ENCODE measurements around the gene EHF.
A peak's percentile ranks its signal among the peaks of the same experiment; 100 is the strongest.

The EHF gene

GRCh38 chr11:34614344-34615104 is 6.4 kb upstream of the EHF start:
- Histone ChIP-seq H3K9me3 (ENCODE audit: control insufficient read depth, low read length) (no peaks in the 10 kb centered on the region), H3K27me3 (replicated peaks; ENCODE audit: control insufficient read depth, insufficient read depth, low read length) (peaks cover 30% of the 10 kb centered on the region), H3K9ac (ENCODE audit: low read length) (no peak overlapping the region), H3K4me1 (ENCODE audit: control insufficient read depth, insufficient read depth, low read length) (peaks cover 23% of the 10 kb centered on the region), H3K4me3 (ENCODE audit: low read length) (peak overlapping the region; percentile 56), H3K36me3 (ENCODE audit: control insufficient read depth, insufficient read depth, low read length, severe bottlenecking) (no peaks in the 10 kb centered on the region)
- peak; percentile 70 for DNase-seq (ENCODE audit: low read depth)

GRCh38 chr11:34616086-34616485 is 4.8 kb upstream of the EHF start:
- H3K9ac ChIP-seq (ENCODE audit: low read length) = no peak overlapping the region
- no peak overlapping the region for H3K4me3 ChIP-seq (ENCODE audit: low read length)
- H3K4me1 ChIP-seq (ENCODE audit: control insufficient read depth, insufficient read depth, low read length) = peaks cover 23% of the 10 kb centered on the region
- no peaks in the 10 kb centered on the region for H3K36me3 ChIP-seq (ENCODE audit: control insufficient read depth, insufficient read depth, low read length, severe bottlenecking)
- no peaks in the 10 kb centered on the region for H3K9me3 ChIP-seq (ENCODE audit: control insufficient read depth, low read length)
- DNase-seq (ENCODE audit: low read depth) = no peak
- H3K27me3 ChIP-seq (replicated peaks; ENCODE audit: control insufficient read depth, insufficient read depth, low read length) = peaks cover 30% of the 10 kb centered on the region

GRCh38 chr11:34616830-34617504 is 3.9 kb upstream of the EHF start:
- no peaks in the 10 kb centered on the region for H3K9me3 ChIP-seq (ENCODE audit: control insufficient read depth, low read length)
- DNase-seq (ENCODE audit: low read depth) = no peak

GRCh38 chr11:34618406-34618805 is 2.5 kb upstream of the EHF start:
- Histone ChIP-seq H3K4me3 (ENCODE audit: low read length) (no peak overlapping the region), H3K9ac (ENCODE audit: low read length) (no peak overlapping the region), H3K4me1 (ENCODE audit: control insufficient read depth, insufficient read depth, low read length) (peaks cover 16% of the 10 kb centered on the region), H3K36me3 (ENCODE audit: control insufficient read depth, insufficient read depth, low read length, severe bottlenecking) (no peaks in the 10 kb centered on the region), H3K9me3 (ENCODE audit: control insufficient read depth, low read length) (no peaks in the 10 kb centered on the region), H3K27me3 (replicated peaks; ENCODE audit: control insufficient read depth, insufficient read depth, low read length) (peaks cover 28% of the 10 kb centered on the region)
- no peak for DNase-seq (ENCODE audit: low read depth)

More at GRCh38 chr11:34616830-34617504, 3.9 kb upstream of the EHF start:
- no peaks in the 10 kb centered on the region for H3K36me3 ChIP-seq (ENCODE audit: control insufficient read depth, insufficient read depth, low read length, severe bottlenecking)
- H3K4me1 ChIP-seq (ENCODE audit: control insufficient read depth, insufficient read depth, low read length) = peaks cover 23% of the 10 kb centered on the region
- H3K27me3 ChIP-seq (replicated peaks; ENCODE audit: control insufficient read depth, insufficient read depth, low read length) = peaks cover 30% of the 10 kb centered on the region
- H3K9ac ChIP-seq (ENCODE audit: low read length) = no peak overlapping the region
- H3K4me3 ChIP-seq (ENCODE audit: low read length) = no peak overlapping the region

- no peak overlapping the region for H3K9ac ChIP-seq (ENCODE audit: low read length)
- H3K27me3 ChIP-seq (replicated peaks; ENCODE audit: control insufficient read depth, insufficient read depth, low read length) = peaks cover 28% of the 10 kb centered on the region
- peaks cover 9% of the 10 kb centered on the region for H3K4me1 ChIP-seq (ENCODE audit: control insufficient read depth, insufficient read depth, low read length)
- no peaks in the 10 kb centered on the region for H3K9me3 ChIP-seq (ENCODE audit: control insufficient read depth, low read length)
- H3K36me3 ChIP-seq (ENCODE audit: control insufficient read depth, insufficient read depth, low read length, severe bottlenecking) = no peaks in the 10 kb centered on the region
- no peak overlapping the region for H3K4me3 ChIP-seq (ENCODE audit: low read length)
- no peak for DNase-seq (ENCODE audit: low read depth)
Observed at GRCh38 chr11:34619062-34619516, 1.8 kb upstream of the EHF start.

GRCh38 chr11:34620202-34620601 is 691 bp upstream of the EHF start:
- Histone ChIP-seq H3K9ac (ENCODE audit: low read length) (no peak overlapping the region), H3K27me3 (replicated peaks; ENCODE audit: control insufficient read depth, insufficient read depth, low read length) (peaks cover 28% of the 10 kb centered on the region), H3K9me3 (ENCODE audit: control insufficient read depth, low read length) (no peaks in the 10 kb centered on the region), H3K4me3 (ENCODE audit: low read length) (no peak overlapping the region), H3K36me3 (ENCODE audit: control insufficient read depth, insufficient read depth, low read length, severe bottlenecking) (no peaks in the 10 kb centered on the region), H3K4me1 (ENCODE audit: control insufficient read depth, insufficient read depth, low read length) (no peaks in the 10 kb centered on the region)
- DNase-seq (ENCODE audit: low read depth) = no peak

- no peak for DNase-seq (ENCODE audit: low read depth)
- no peaks in the 10 kb centered on the region for H3K36me3 ChIP-seq (ENCODE audit: control insufficient read depth, insufficient read depth, low read length, severe bottlenecking)
- H3K9ac ChIP-seq (ENCODE audit: low read length) = no peak overlapping the region
- no peaks in the 10 kb centered on the region for H3K9me3 ChIP-seq (ENCODE audit: control insufficient read depth, low read length)
- H3K27me3 ChIP-seq (replicated peaks; ENCODE audit: control insufficient read depth, insufficient read depth, low read length) = peaks cover 19% of the 10 kb centered on the region
- H3K4me1 ChIP-seq (ENCODE audit: control insufficient read depth, insufficient read depth, low read length) = no peaks in the 10 kb centered on the region
- H3K4me3 ChIP-seq (ENCODE audit: low read length) = no peak overlapping the region
Observed at GRCh38 chr11:34621876-34622275, 983 bp downstream of the EHF start.

GRCh38 chr11:34623463-34623862 is 2.6 kb downstream of the EHF start:
- no peaks in the 10 kb centered on the region for H3K4me1 ChIP-seq (ENCODE audit: control insufficient read depth, insufficient read depth, low read length)
- no peaks in the 10 kb centered on the region for H3K9me3 ChIP-seq (ENCODE audit: control insufficient read depth, low read length)
- no peak overlapping the region for H3K9ac ChIP-seq (ENCODE audit: low read length)
- DNase-seq (ENCODE audit: low read depth) = no peak
- peaks cover 12% of the 10 kb centered on the region for H3K27me3 ChIP-seq (replicated peaks; ENCODE audit: control insufficient read depth, insufficient read depth, low read length)
- H3K36me3 ChIP-seq (ENCODE audit: control insufficient read depth, insufficient read depth, low read length, severe bottlenecking) = no peaks in the 10 kb centered on the region
- no peak overlapping the region for H3K4me3 ChIP-seq (ENCODE audit: low read length)

GRCh38 chr11:34624069-34624468 is 3.2 kb downstream of the EHF start:
- Histone ChIP-seq H3K4me1 (ENCODE audit: control insufficient read depth, insufficient read depth, low read length) (no peaks in the 10 kb centered on the region), H3K36me3 (ENCODE audit: control insufficient read depth, insufficient read depth, low read length, severe bottlenecking) (no peaks in the 10 kb centered on the region), H3K4me3 (ENCODE audit: low read length) (no peak overlapping the region), H3K9me3 (ENCODE audit: control insufficient read depth, low read length) (no peaks in the 10 kb centered on the region), H3K27me3 (replicated peaks; ENCODE audit: control insufficient read depth, insufficient read depth, low read length) (peaks cover 10% of the 10 kb centered on the region), H3K9ac (ENCODE audit: low read length) (no peak overlapping the region)
- DNase-seq (ENCODE audit: low read depth) = no peak

- peaks cover 10% of the 10 kb centered on the region for H3K27me3 ChIP-seq (replicated peaks; ENCODE audit: control insufficient read depth, insufficient read depth, low read length)
- no peak for DNase-seq (ENCODE audit: low read depth)
- no peak overlapping the region for H3K9ac ChIP-seq (ENCODE audit: low read length)
- no peaks in the 10 kb centered on the region for H3K9me3 ChIP-seq (ENCODE audit: control insufficient read depth, low read length)
- H3K36me3 ChIP-seq (ENCODE audit: control insufficient read depth, insufficient read depth, low read length, severe bottlenecking) = no peaks in the 10 kb centered on the region
- H3K4me3 ChIP-seq (ENCODE audit: low read length) = no peak overlapping the region
- H3K4me1 ChIP-seq (ENCODE audit: control insufficient read depth, insufficient read depth, low read length) = no peaks in the 10 kb centered on the region
Observed at GRCh38 chr11:34625576-34625975, 4.7 kb downstream of the EHF start.

GRCh38 chr11:34626393-34626792 is 5.5 kb downstream of the EHF start:
- H3K4me3 ChIP-seq (ENCODE audit: low read length) = no peak overlapping the region
- no peak overlapping the region for H3K9ac ChIP-seq (ENCODE audit: low read length)
- DNase-seq (ENCODE audit: low read depth) = no peak
- no peaks in the 10 kb centered on the region for H3K9me3 ChIP-seq (ENCODE audit: control insufficient read depth, low read length)
- peaks cover 7% of the 10 kb centered on the region for H3K27me3 ChIP-seq (replicated peaks; ENCODE audit: control insufficient read depth, insufficient read depth, low read length)
- no peaks in the 10 kb centered on the region for H3K4me1 ChIP-seq (ENCODE audit: control insufficient read depth, insufficient read depth, low read length)
- no peaks in the 10 kb centered on the region for H3K36me3 ChIP-seq (ENCODE audit: control insufficient read depth, insufficient read depth, low read length, severe bottlenecking)
